Liver (tissue), 2 donors: ENCODE measurements around the gene AEBP1.

Experiments
- CTCF ChIP-seq: fragments of 150-350 bp; IDR thresholded peaks from 2 replicates; pipeline ENCODE4 v1.5.1; 2017; ENCODE audit warnings: improper control_type of control experiment, low read depth, low read length; ENCODE audit not compliant: missing input control
- TF ChIP-seq, protein P1 (sequence below): IDR thresholded peaks from 2 replicates; pipeline ENCODE4 v1.6.1; 2016; ENCODE audit warnings: antibody characterized with exemption
- TF ChIP-seq, protein P2 (sequence below): IDR thresholded peaks from 2 replicates; pipeline ENCODE4 v1.6.1; 2016; ENCODE audit warnings: antibody characterized with exemption
- donor health status: healthy.

GRCh38 chr7:44059219-44060090 lies 44.7 kb upstream of the AEBP1 start:
- no peak for TF ChIP-seq CTCF
- TF ChIP-seq, protein P1, sequence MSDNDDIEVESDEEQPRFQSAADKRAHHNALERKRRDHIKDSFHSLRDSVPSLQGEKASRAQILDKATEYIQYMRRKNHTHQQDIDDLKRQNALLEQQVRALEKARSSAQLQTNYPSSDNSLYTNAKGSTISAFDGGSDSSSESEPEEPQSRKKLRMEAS, result no peak
- TF ChIP-seq, protein P2, sequence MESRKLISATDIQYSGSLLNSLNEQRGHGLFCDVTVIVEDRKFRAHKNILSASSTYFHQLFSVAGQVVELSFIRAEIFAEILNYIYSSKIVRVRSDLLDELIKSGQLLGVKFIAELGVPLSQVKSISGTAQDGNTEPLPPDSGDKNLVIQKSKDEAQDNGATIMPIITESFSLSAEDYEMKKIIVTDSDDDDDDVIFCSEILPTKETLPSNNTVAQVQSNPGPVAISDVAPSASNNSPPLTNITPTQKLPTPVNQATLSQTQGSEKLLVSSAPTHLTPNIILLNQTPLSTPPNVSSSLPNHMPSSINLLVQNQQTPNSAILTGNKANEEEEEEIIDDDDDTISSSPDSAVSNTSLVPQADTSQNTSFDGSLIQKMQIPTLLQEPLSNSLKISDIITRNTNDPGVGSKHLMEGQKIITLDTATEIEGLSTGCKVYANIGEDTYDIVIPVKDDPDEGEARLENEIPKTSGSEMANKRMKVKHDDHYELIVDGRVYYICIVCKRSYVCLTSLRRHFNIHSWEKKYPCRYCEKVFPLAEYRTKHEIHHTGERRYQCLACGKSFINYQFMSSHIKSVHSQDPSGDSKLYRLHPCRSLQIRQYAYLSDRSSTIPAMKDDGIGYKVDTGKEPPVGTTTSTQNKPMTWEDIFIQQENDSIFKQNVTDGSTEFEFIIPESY, result no peak
